HEK293 (cell line): Measurements from ENCODE around the gene RRP1.

ENCODE experiments used
- CTCF ChIA-PET: fragments of 350-600 bp; formaldehyde crosslinking; extraction: SDS; loops from one replicate; lab custom pipeline; 2021; ENCODE audit warnings: antibody characterized with exemption; lab: Yijun Ruan, JAX
- POLR2A ChIA-PET: fragments of 300-600 bp; formaldehyde crosslinking; extraction: SDS; loops from one replicate; lab custom pipeline; 2020; ENCODE audit warnings: antibody characterized with exemption, inconsistent platforms; lab: Yijun Ruan, JAX
- H3K27ac ChIP-seq: fragments of 200-500 bp; sonication (Bioruptor generic); 2 replicates; pipeline ENCODE4 v1.5.1; 2014; ENCODE audit warnings: low read depth, low read length, control low read depth, inconsistent platforms; ENCODE audit errors: extremely low read depth
- H3K36me3 ChIP-seq, 2 experiments: fragments of 200-500 bp in 1 of 2; sonication (Bioruptor generic) in 1 of 2; 1 replicate in 1 of 2; 2 replicates in 1 of 2; pipeline ENCODE4 v1.5.1; 2014 to 2017; ENCODE audit warnings: inconsistent platforms in 2 of 2, low read length in 2 of 2; ENCODE audit not compliant: control insufficient read depth in 2 of 2, insufficient read depth in 1 of 2
- H3K4me1 ChIP-seq: fragments of 200-500 bp; sonication (Bioruptor generic); 2 replicates; pipeline ENCODE4 v1.5.1; 2014; ENCODE audit warnings: mild to moderate bottlenecking, low read length, inconsistent platforms; ENCODE audit not compliant: control insufficient read depth, insufficient read depth
- H3K4me3 ChIP-seq: 2 replicates; pipeline ENCODE4 v1.5.1; 2011; ENCODE audit warnings: low read depth, mild to moderate bottlenecking, control low read depth, low read length, moderate library complexity
- H3K9me3 ChIP-seq: fragments of 200-500 bp; sonication (Bioruptor generic); 2 replicates; pipeline ENCODE4 v1.5.1; 2014; ENCODE audit warnings: low read depth, low read length, inconsistent platforms; ENCODE audit not compliant: control insufficient read depth, insufficient read depth
- ELK4 ChIP-seq: IDR thresholded peaks from 2 replicates; pipeline ENCODE4 v1.6.1; 2011; ENCODE audit warnings: mild to moderate bottlenecking, low read depth, low read length, borderline replicate concordance
- HOXC10 ChIP-seq: sonication (generic); formaldehyde crosslinking; IDR thresholded peaks from 2 replicates; pipeline ENCODE4 v1.8.1; 2023; ENCODE audit warnings: mild to moderate bottlenecking, missing genetic modification reagents
- OVOL3 ChIP-seq: fragments of 450-650 bp; formaldehyde crosslinking; IDR thresholded peaks from 2 replicates; pipeline ENCODE4 v1.5.1; 2016; ENCODE audit warnings: missing biosample characterization, missing genetic modification characterization
- PRDM1 ChIP-seq: fragments of 450-650 bp; formaldehyde crosslinking; IDR thresholded peaks from 2 replicates; pipeline ENCODE4; 2016; ENCODE audit warnings: missing biosample characterization, missing genetic modification characterization
- ZBTB1 ChIP-seq: fragments of 450-650 bp; formaldehyde crosslinking; IDR thresholded peaks from 2 replicates; pipeline ENCODE4 v1.5.1; 2016; ENCODE audit warnings: missing biosample characterization, missing genetic modification characterization
- ZBTB17 ChIP-seq: fragments of 450-650 bp; formaldehyde crosslinking; IDR thresholded peaks from 2 replicates; pipeline ENCODE4 v1.5.1; 2016; ENCODE audit warnings: missing biosample characterization, missing genetic modification characterization
- ZBTB20 ChIP-seq: fragments of 450-650 bp; formaldehyde crosslinking; IDR thresholded peaks from 2 replicates; pipeline ENCODE4 v1.5.1; 2016; ENCODE audit warnings: missing biosample characterization, missing genetic modification characterization
- ZBTB21 ChIP-seq: fragments of 450-650 bp; formaldehyde crosslinking; IDR thresholded peaks from 2 replicates; pipeline ENCODE4 v1.5.1; 2017; ENCODE audit warnings: missing biosample characterization, missing genetic modification characterization
- ZFP69B ChIP-seq: fragments of 450-650 bp; formaldehyde crosslinking; IDR thresholded peaks from 2 replicates; pipeline ENCODE4 v1.5.1; 2016; ENCODE audit warnings: missing biosample characterization, missing genetic modification characterization
- ZNF146 ChIP-seq: fragments of 450-650 bp; formaldehyde crosslinking; IDR thresholded peaks from 2 replicates; pipeline ENCODE4 v1.5.1; 2016; ENCODE audit warnings: missing biosample characterization, missing genetic modification characterization
- ZNF148 ChIP-seq: fragments of 450-650 bp; formaldehyde crosslinking; IDR thresholded peaks from 2 replicates; pipeline ENCODE4 v1.5.0; 2017; ENCODE audit warnings: missing biosample characterization, missing genetic modification characterization, borderline replicate concordance
- ZNF155 ChIP-seq: fragments of 450-650 bp; formaldehyde crosslinking; IDR thresholded peaks from 2 replicates; pipeline ENCODE4 v1.5.1; 2016; ENCODE audit warnings: missing biosample characterization, missing genetic modification characterization
- ZNF16 ChIP-seq: fragments of 450-650 bp; formaldehyde crosslinking; IDR thresholded peaks from 2 replicates; pipeline ENCODE4 v1.5.1; 2016; ENCODE audit warnings: low read depth, missing biosample characterization, missing genetic modification characterization
- ZNF19 ChIP-seq: fragments of 450-650 bp; formaldehyde crosslinking; IDR thresholded peaks from 2 replicates; pipeline ENCODE4; 2016; ENCODE audit warnings: missing biosample characterization, missing genetic modification characterization, low read depth
- ZNF23 ChIP-seq: fragments of 450-650 bp; formaldehyde crosslinking; IDR thresholded peaks from 2 replicates; pipeline ENCODE4 v1.5.1; 2016; ENCODE audit warnings: missing biosample characterization, missing genetic modification characterization, borderline replicate concordance
- ZNF239 ChIP-seq: fragments of 450-650 bp; formaldehyde crosslinking; IDR thresholded peaks from 2 replicates; pipeline ENCODE4 v1.5.1; 2016; ENCODE audit warnings: missing biosample characterization, missing genetic modification characterization
- ZNF26 ChIP-seq: fragments of 450-650 bp; formaldehyde crosslinking; IDR thresholded peaks from 2 replicates; pipeline ENCODE4 v1.5.1; 2016; ENCODE audit warnings: missing biosample characterization, missing genetic modification characterization
- ZNF394 ChIP-seq: fragments of 450-650 bp; formaldehyde crosslinking; IDR thresholded peaks from 2 replicates; pipeline ENCODE4 v1.5.1; 2016; ENCODE audit warnings: missing biosample characterization, missing genetic modification characterization, mild to moderate bottlenecking, moderate library complexity, borderline replicate concordance
- ZNF48 ChIP-seq: fragments of 450-650 bp; formaldehyde crosslinking; IDR thresholded peaks from 2 replicates; pipeline ENCODE4 v1.5.1; 2016; ENCODE audit warnings: missing biosample characterization, missing genetic modification characterization
- ZNF544 ChIP-seq: fragments of 450-650 bp; formaldehyde crosslinking; IDR thresholded peaks from 2 replicates; pipeline ENCODE4 v1.5.0; 2017; ENCODE audit warnings: missing biosample characterization, missing genetic modification characterization
- ZNF600 ChIP-seq: fragments of 450-650 bp; formaldehyde crosslinking; IDR thresholded peaks from 2 replicates; pipeline ENCODE4 v1.5.1; 2016; ENCODE audit warnings: missing biosample characterization, missing genetic modification characterization
- ZNF626 ChIP-seq: fragments of 450-650 bp; sonication (Bioruptor Pico); formaldehyde crosslinking; IDR thresholded peaks from 2 replicates; pipeline ENCODE4 v1.5.1; 2018; ENCODE audit warnings: missing biosample characterization, missing genetic modification characterization, inconsistent platforms
- ZNF664 ChIP-seq: fragments of 450-650 bp; formaldehyde crosslinking; IDR thresholded peaks from 2 replicates; pipeline ENCODE4 v1.5.1; 2016; ENCODE audit warnings: missing biosample characterization, missing genetic modification characterization
- ZNF76 ChIP-seq: fragments of 450-650 bp; formaldehyde crosslinking; IDR thresholded peaks from 2 replicates; pipeline ENCODE4; 2016; ENCODE audit warnings: low read depth, missing biosample characterization, missing genetic modification characterization, borderline replicate concordance
- ZNF785 ChIP-seq: fragments of 450-650 bp; formaldehyde crosslinking; IDR thresholded peaks from 2 replicates; pipeline ENCODE4 v1.5.1; 2016; ENCODE audit warnings: missing biosample characterization, missing genetic modification characterization
- ZNF791 ChIP-seq: fragments of 450-650 bp; formaldehyde crosslinking; IDR thresholded peaks from 2 replicates; pipeline ENCODE4 v1.5.1; 2016; ENCODE audit warnings: missing biosample characterization, missing genetic modification characterization
- ZNF830 ChIP-seq: fragments of 450-650 bp; IDR thresholded peaks from 2 replicates; pipeline ENCODE4 v1.5.0; 2018; ENCODE audit warnings: missing biosample characterization, missing genetic modification characterization, low read depth, mild to moderate bottlenecking, moderate library complexity
- ZSCAN16 ChIP-seq: fragments of 450-650 bp; formaldehyde crosslinking; IDR thresholded peaks from 2 replicates; pipeline ENCODE4 v1.5.1; 2016; ENCODE audit warnings: missing biosample characterization, missing genetic modification characterization
- ZXDB ChIP-seq: fragments of 450-650 bp; formaldehyde crosslinking; IDR thresholded peaks from 2 replicates; pipeline ENCODE4 v1.5.1; 2016; ENCODE audit warnings: missing biosample characterization, missing genetic modification characterization

The RRP1 gene

GRCh38 chr21:43774163-43774562 is 15.2 kb upstream of the RRP1 start:
- H3K4me1 ChIP-seq = no peaks in the 10 kb centered on the region
- TF ChIP-seq ZNF26 = no peak
- no peak for TF ChIP-seq OVOL3
- no peak for TF ChIP-seq ZNF23 (tag by site-specific recombination)
- no peak overlapping the region for H3K27ac ChIP-seq
- no peaks in the 10 kb centered on the region for H3K9me3 ChIP-seq
- peaks cover 7 to 21% of the 10 kb centered on the region in 2 experiments; a peak in 2 of 3 replicates for H3K36me3 ChIP-seq
- POLR2A ChIA-PET = no interaction called here
- CTCF ChIA-PET = interaction anchor here (0.6 kb wide), 2 partner anchors 55 to 982 kb away, joined by 3 read pairs; partner anchors contain the start of gene PDXK
- H3K4me3 ChIP-seq = no peak overlapping the region

GRCh38 chr21:43775190-43775589 is 14.2 kb upstream of the RRP1 start:
- no peaks in the 10 kb centered on the region for H3K9me3 ChIP-seq
- POLR2A ChIA-PET = no interaction called here
- CTCF ChIA-PET = no interaction called here
- H3K36me3 ChIP-seq = peaks cover 7 to 21% of the 10 kb centered on the region in 2 experiments; a peak in 2 of 3 replicates
- peak overlapping the region; percentile 76 for H3K4me3 ChIP-seq
- H3K27ac ChIP-seq = no peak overlapping the region
- TF ChIP-seq ZNF148 (tag by site-specific recombination) (0 out of 2 replicates have a peak, but pooled peaks have one; percentile 4), HOXC10 (no peak)
- H3K4me1 ChIP-seq = no peaks in the 10 kb centered on the region

GRCh38 chr21:43775795-43776430 is 13.5 kb upstream of the RRP1 start, which contains the start of gene CSTB:
TSS of gene CSTB (minus strand) at chr21:43776308. CDS start at chr21:43776269, 39 bp downstream.
- Histone ChIP-seq H3K27ac (peak within 1 kb of the TSS; percentile 82), H3K4me1 (no peaks in the 10 kb centered on the region), H3K9me3 (no peaks in the 10 kb centered on the region), H3K36me3 (peaks cover 7 to 21% of the 10 kb centered on the region in 2 experiments; a peak in 2 of 3 replicates), H3K4me3 (peak within 1 kb of the TSS; percentile 76)
- ChIA-PET POLR2A (no interaction called here), CTCF (no interaction called here)
- TF ChIP-seq ZNF146 (tag by site-specific recombination) (peak; percentile 4; the same call in 1 of the 2 replicates), ZBTB20 (tag by site-specific recombination) (peak; percentile 66; the same call in 1 of the 2 replicates), ZBTB21 (tag by site-specific recombination) (no peak), ZNF155 (no peak), ZNF394 (tag by site-specific recombination) (no peak), ZNF76 (tag by site-specific recombination) (peak; percentile 43; the same call in 1 of the 2 replicates), ZSCAN16 (tag by site-specific recombination) (no peak), ZNF830 (tag by site-specific recombination) (no peak), ZFP69B (peak; percentile 23), ZBTB17 (tag by site-specific recombination) (peak; percentile 72), ZNF239 (tag by site-specific recombination) (no peak), ZNF600 (tag by site-specific recombination) (peak; percentile 70), ZXDB (tag by site-specific recombination) (peak; percentile 74; the same call in 1 of the 2 replicates), ZNF664 (tag by site-specific recombination) (no peak), ZNF626 (tag by site-specific recombination) (no peak), ZBTB1 (tag by site-specific recombination) (no peak), ZNF19 (tag by site-specific recombination) (no peak), ZNF48 (tag by site-specific recombination) (no peak), ZNF791 (tag by site-specific recombination) (peak; percentile 67; the same call in 1 of the 2 replicates), ZNF16 (tag by site-specific recombination) (no peak), ELK4 (no peak), ZNF544 (tag by site-specific recombination) (no peak), PRDM1 (no peak), ZNF785 (tag by site-specific recombination) (0 out of 2 replicates have a peak, but pooled peaks have one; percentile 84)
